NCI-H2227 treated with DMSO at 0.1 percent for 48 hours (cell line): Measurements from ENCODE around the gene GDI1.

Experiments used
- DNase-seq: peaks from one replicate; lab custom pipeline; 2025; lab: John Stamatoyannopoulos, UW

The GDI1 gene

DNA sequence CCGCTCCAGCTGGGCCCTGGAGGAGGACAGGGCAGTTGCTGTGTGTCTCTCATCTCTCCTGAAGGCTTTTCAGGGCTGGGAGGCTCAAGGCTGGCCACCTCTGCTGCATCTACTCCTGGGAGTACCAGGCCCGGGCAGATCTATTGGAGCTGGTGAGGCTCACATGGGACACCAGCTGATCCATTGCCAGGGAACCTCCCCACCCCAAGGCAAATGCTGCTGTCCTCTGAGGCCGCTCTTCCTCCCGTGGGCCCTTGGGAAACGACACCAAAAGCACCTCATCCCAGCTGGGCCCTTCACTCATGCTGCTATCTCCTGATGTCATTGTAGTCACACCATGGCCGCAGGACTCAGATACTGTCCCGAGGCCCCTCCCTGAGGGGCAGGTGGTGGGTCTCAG lies 45.8 kb downstream of the GDI1 start:
- no peak for DNase-seq

DNA sequence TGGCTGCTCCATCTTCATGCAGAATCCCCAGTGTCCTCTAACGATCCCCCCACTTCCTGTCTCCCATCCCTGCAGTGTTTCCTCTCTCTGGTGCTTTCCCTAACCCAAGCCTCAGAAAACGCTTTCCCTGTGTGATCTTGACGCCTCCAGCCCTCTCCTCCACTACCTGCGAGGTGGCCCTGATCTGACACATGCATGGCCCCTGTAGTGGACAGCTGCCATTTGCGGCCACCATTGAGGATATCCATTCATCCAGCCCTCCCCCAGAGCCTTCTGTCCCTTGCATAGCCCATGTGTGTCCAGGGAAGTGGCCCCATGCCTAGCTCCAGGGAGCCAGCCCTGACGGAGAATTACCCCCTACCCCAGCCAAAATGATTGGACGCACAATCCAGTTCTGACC lies 46.4 kb downstream of the GDI1 start:
- no peak for DNase-seq

- no peak for DNase-seq
Observed at GRCh38 chrX:154484255-154485149, 47.5 kb downstream of the GDI1 start.

GRCh38 chrX:154485150-154486051 lies 48.4 kb downstream of the GDI1 start:
- DNase-seq = no peak

GRCh38 chrX:154486052-154486395 lies 49.1 kb downstream of the GDI1 start:
- DNase-seq = no peak

- peak; percentile 63 for DNase-seq
Observed at GRCh38 chrX:154486396-154487207, 49.6 kb downstream of the GDI1 start, which contains the start of gene UBL4A. TSS of gene UBL4A (minus strand) at chrX:154486615. CDS start at chrX:154486584, 31 bp downstream.

- no peak for DNase-seq
Observed at GRCh38 chrX:154487518-154488290, 50.8 kb downstream of the GDI1 start.

DNA sequence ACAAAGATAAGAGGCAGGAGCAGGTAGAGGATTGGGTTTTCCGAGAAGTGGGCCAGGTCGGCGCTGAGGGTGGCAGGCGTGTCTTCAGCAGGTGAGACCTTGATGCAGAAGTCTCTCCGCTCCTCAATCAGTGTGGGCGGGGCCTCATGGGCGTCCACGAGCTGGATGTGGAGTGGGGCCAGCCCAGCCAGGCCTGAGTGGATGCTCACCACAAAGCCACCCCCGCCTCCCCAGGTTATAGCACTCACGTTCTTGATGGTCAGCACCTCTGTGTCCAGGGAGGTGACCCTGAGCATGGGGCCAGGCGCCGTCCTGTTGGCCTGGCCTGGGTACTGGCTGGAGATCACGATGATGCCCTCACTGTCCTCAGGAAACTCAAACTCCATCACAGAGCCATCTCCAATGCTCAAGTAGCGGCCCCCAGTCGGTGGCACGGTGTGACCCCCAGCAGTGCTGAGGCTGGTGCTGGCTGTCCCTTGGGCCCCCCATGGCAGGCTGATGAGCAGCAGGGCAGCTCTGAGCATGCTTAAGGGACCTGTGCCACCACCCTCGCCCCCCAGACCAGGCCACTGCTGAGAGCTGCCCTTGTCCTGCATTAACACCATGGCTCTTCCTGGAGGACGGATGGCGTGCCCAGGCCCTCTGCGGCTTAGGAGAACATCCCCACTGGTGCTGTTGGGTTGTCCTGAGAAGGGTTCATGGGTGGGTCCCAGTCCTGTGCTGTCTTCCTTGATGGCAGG lies 51.6 kb downstream of the GDI1 start:
- no peak for DNase-seq

DNA sequence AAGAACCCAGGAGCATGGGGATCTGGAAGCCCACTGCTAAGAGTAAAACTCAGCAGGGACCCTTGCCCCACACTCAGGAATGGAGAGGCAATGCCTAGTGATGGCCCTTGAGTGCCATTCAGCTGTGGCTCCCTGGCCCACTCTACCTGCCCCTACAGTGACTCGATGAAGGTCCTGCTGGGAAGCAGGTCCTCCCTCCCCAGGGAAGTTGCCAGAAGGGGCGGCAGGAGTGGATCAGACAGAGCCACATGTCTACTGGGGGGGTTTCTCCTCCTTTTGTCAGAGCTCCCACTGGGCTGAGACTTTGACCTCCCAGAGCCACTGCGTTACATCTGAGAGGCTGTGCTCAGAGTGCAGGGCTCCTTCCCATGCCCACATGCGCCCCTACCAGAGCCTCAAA lies 52.2 kb downstream of the GDI1 start:
- no peak for DNase-seq

- no peak for DNase-seq
Observed at GRCh38 chrX:154490021-154490413, 53.1 kb downstream of the GDI1 start.

GRCh38 chrX:154490414-154491083 lies 53.6 kb downstream of the GDI1 start, which contains the start of gene SLC10A3:
TSS of gene SLC10A3 (minus strand) at chrX:154490629. CDS start at chrX:154488940, 1,689 bp downstream.
- peak; percentile 86 for DNase-seq
